Colonic mucosa (tissue), 4 donors: Measurements from ENCODE around the gene ZNF91. TPM values are rescaled to one million over a fixed set of nuclear protein-coding genes. Genes with fewer than 3 reads are reported as not detected.
"Not testable (repeated sequence)": the region's sequence is repeated elsewhere in the genome, so short reads cannot be mapped to it uniquely, and the experiment has no call there.

Experiments
- DNase-seq: peaks from one replicate; pipeline ENCODE4 v3.0.0-alpha.2; 2020
- H3K27ac ChIP-seq: fragments of 200-600 bp; one replicate; pipeline ENCODE4 v1.8.0; 2021
- H3K27me3 ChIP-seq: fragments of 200-600 bp; one replicate; pipeline ENCODE4 v1.8.0; 2021
- H3K36me3 ChIP-seq: fragments of 200-600 bp; one replicate; pipeline ENCODE4 v1.8.0; 2021
- H3K4me1 ChIP-seq: fragments of 200-600 bp; one replicate; pipeline ENCODE4 v1.8.0; 2021; ENCODE audit warnings: mild to moderate bottlenecking
- H3K4me3 ChIP-seq: fragments of 200-600 bp; one replicate; pipeline ENCODE4 v1.8.0; 2021
- H3K9ac ChIP-seq, 2 donors: one replicate each; pipeline ENCODE4 v1.7.0; 2013; ENCODE audit warnings: control low read depth in 2 of 2, low read depth in 2 of 2, low read length in 2 of 2
- H3K9me3 ChIP-seq: fragments of 200-600 bp; one replicate; pipeline ENCODE4 v1.8.0; 2021
- CTCF ChIP-seq: fragments of 200-600 bp; IDR thresholded peaks from one replicate; pipeline ENCODE4 v1.8.0; 2022; ENCODE audit warnings: antibody characterized with exemption, mild to moderate bottlenecking
- intact Hi-C: fragments of 100-400 bp; cut with DNase I; formaldehyde crosslinking; loops from one replicate; pipeline ENCODE4 v1.14.1; 2022
- total RNA-seq, 2 donors: library from RNA; stranded (reverse); fragmentation: NEBNext Ultra II Directional in 1 of 2; extraction: Animal tissue kit (Norgen Biotek cat#: 25700) in 1 of 2; gene quantifications; one replicate each; pipeline ENCODE4 v1.2.1, GENCODE V29; 2021
- donor health status: healthy.
- donor health status: DM: no; HTN: no; CAD: no.
- donor health status: DM: no; HTN: no; CAD: no.

Gene ZNF91
- total RNA-seq, 2 donors from 2014 or later: 70.8 to 80.5 TPM

GRCh38 chr19:23311551-23311950, 83.7 kb downstream of the ZNF91 start:
- H3K9ac ChIP-seq: no peak overlapping the region
- intact Hi-C loops: no loop called here
- H3K9me3 ChIP-seq: no peaks in the 10 kb centered on the region
- no peaks in the 10 kb centered on the region for H3K27me3 ChIP-seq
- H3K36me3 ChIP-seq: no peaks in the 10 kb centered on the region
- H3K4me1 ChIP-seq: no peaks in the 10 kb centered on the region
- no peak overlapping the region for H3K4me3 ChIP-seq
- TF ChIP-seq CTCF: no peak
- H3K27ac ChIP-seq: no peak overlapping the region
- DNase-seq: no peak

DNA sequence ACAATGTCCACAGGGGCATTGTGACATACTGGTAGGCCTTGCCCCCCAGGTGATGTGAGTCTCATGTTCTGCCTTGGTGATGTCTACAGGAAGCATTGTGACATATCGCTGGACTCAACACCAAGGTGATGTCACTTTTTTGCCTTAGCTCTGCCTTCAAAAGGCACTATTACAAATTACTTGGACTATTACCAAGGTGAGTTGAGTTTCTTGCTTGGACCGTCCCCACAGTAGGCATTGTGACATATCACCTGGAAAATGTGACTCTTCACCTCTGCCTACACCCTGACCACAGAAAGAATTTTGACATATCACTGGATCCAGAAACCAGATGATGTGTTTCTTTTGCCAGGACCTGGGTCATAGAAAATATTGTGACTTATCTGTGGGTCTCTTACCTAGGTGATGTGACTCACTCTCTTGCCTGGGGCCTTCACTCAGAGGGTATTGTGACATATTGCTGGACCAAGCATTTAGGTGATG, 84.5 kb downstream of the ZNF91 start:
- no peak for TF ChIP-seq CTCF
- Histone ChIP-seq H3K27ac (no peak overlapping the region), H3K4me3 (no peak overlapping the region), H3K4me1 (no peaks in the 10 kb centered on the region), H3K9me3 (no peaks in the 10 kb centered on the region), H3K36me3 (no peaks in the 10 kb centered on the region), H3K27me3 (no peaks in the 10 kb centered on the region), H3K9ac (no peak overlapping the region)
- no peak for DNase-seq
- intact Hi-C loops: no loop called here

DNA sequence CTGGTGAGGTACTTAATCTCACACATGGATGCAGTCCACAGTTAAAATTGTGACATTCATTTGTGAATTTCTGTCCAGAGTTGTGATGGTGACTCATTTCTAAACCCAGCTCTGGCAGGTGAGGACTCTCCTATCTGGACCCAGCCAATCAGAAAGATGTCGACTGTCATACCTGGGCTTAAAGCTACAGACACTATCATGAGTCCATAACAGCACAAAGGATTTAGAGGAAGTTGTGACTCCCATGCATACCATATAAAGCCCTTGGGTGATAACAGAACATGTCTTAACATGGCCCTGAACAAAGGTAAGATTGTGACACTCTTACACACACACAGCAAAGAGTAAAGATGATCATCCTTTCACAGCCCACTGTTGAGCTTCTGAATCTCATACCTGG, 85.3 kb downstream of the ZNF91 start:
- intact Hi-C loops: no loop called here
- Histone ChIP-seq H3K36me3 (no peaks in the 10 kb centered on the region), H3K27ac (no peak overlapping the region), H3K4me3 (no peak overlapping the region), H3K9ac (no peak overlapping the region), H3K9me3 (no peaks in the 10 kb centered on the region), H3K4me1 (no peaks in the 10 kb centered on the region), H3K27me3 (no peaks in the 10 kb centered on the region)
- TF ChIP-seq CTCF: no peak
- DNase-seq: no peak

GRCh38 chr19:23305555-23305954, 89.7 kb downstream of the ZNF91 start:
- no peak for DNase-seq
- H3K36me3 ChIP-seq: no peaks in the 10 kb centered on the region
- intact Hi-C loops: no loop called here
- no peaks in the 10 kb centered on the region for H3K4me1 ChIP-seq
- H3K9ac ChIP-seq: no peak overlapping the region
- TF ChIP-seq CTCF: no peak
- no peaks in the 10 kb centered on the region for H3K9me3 ChIP-seq
- H3K27ac ChIP-seq: no peak overlapping the region
- H3K4me3 ChIP-seq: no peak overlapping the region
- no peaks in the 10 kb centered on the region for H3K27me3 ChIP-seq

DNA sequence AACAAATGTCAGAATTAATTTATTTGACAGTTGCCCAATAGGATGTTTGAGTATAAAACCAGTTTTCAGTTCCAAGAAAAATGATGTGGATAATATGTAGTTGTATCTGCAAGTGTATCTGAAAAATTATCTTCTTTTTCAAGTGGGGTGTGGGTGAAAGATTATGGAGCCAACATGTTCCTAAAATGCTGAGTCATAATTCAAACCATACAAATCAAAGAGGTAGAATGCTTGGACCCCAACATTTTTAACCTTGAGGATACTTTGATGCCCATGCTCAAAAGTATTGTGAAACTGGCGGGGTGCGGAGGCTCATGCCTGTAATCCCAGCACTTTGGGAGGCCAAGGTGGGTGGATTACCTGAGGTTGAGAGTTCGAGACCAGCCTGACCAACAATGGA, 91.0 kb downstream of the ZNF91 start:
- no peaks in the 10 kb centered on the region for H3K9me3 ChIP-seq
- no peaks in the 10 kb centered on the region for H3K4me1 ChIP-seq
- H3K9ac ChIP-seq: no peak overlapping the region
- no peaks in the 10 kb centered on the region for H3K27me3 ChIP-seq
- H3K27ac ChIP-seq: no peak overlapping the region
- no peak overlapping the region for H3K4me3 ChIP-seq
- TF ChIP-seq CTCF: no peak
- no peak for DNase-seq
- intact Hi-C loops: no loop called here
- no peaks in the 10 kb centered on the region for H3K36me3 ChIP-seq

- H3K27ac ChIP-seq: no peak overlapping the region
- H3K9ac ChIP-seq: no peak overlapping the region
- H3K4me1 ChIP-seq: no peaks in the 10 kb centered on the region
- H3K9me3 ChIP-seq: no peaks in the 10 kb centered on the region
- no peaks in the 10 kb centered on the region for H3K36me3 ChIP-seq
- TF ChIP-seq CTCF: no peak
- no peaks in the 10 kb centered on the region for H3K27me3 ChIP-seq
- DNase-seq: no peak
- intact Hi-C loops: no loop called here
- no peak overlapping the region for H3K4me3 ChIP-seq
These were observed 101.1 kb downstream of the ZNF91 start for GRCh38 chr19:23294141-23294540.

- H3K9me3 ChIP-seq, H3K4me3 ChIP-seq, H3K27me3 ChIP-seq, H3K27ac ChIP-seq, H3K4me1 ChIP-seq, intact Hi-C loops, H3K36me3 ChIP-seq, DNase-seq, H3K9ac ChIP-seq: not testable (repeated sequence)
These were observed 105.3 kb downstream of the ZNF91 start for GRCh38 chr19:23289966-23290365.
